MM.1S (cell line): ENCODE data around the gene ABCB9.

Experiments used
- DNase-seq: peaks from one replicate; pipeline ENCODE4 v3.0.0-alpha.2; 2015
- H2AFZ ChIP-seq: fragments of 300-600 bp; sonication (generic); 2 replicates; pipeline ENCODE4 v1.6.0; 2016; ENCODE audit warnings: antibody characterized with exemption, low read length
- H3F3A ChIP-seq: fragments of 300-600 bp; sonication (generic); 2 replicates; pipeline ENCODE4 v1.6.1; 2016; ENCODE audit warnings: mild to moderate bottlenecking, antibody characterized with exemption, low read length, moderate library complexity, mixed read lengths; ENCODE audit not compliant: insufficient read depth
- H3K27ac ChIP-seq: fragments of 300-600 bp; sonication (generic); 2 replicates; pipeline ENCODE4 v1.5.1; 2016; ENCODE audit warnings: mild to moderate bottlenecking, low read length
- H3K27me3 ChIP-seq: fragments of 300-600 bp; sonication (generic); replicated peaks from 2 replicates; pipeline ENCODE4 v1.6.0; 2016; ENCODE audit warnings: low read length; ENCODE audit not compliant: insufficient read depth
- H3K36me3 ChIP-seq: fragments of 300-600 bp; sonication (generic); replicated peaks from 2 replicates; pipeline ENCODE4 v1.6.1; 2016; ENCODE audit warnings: mild to moderate bottlenecking, low read length, mixed read lengths; ENCODE audit not compliant: insufficient read depth
- H3K4me1 ChIP-seq: fragments of 300-600 bp; sonication (generic); 2 replicates; pipeline ENCODE4 v1.6.1; 2016; ENCODE audit warnings: low read length, mixed read lengths
- H3K4me2 ChIP-seq: fragments of 300-600 bp; sonication (generic); 2 replicates; pipeline ENCODE4 v1.6.0; 2016; ENCODE audit warnings: low read depth, low read length
- H3K4me3 ChIP-seq: fragments of 300-600 bp; sonication (generic); 2 replicates; pipeline ENCODE4 v1.5.1; 2016; ENCODE audit warnings: low read length, mixed read lengths
- H3K79me2 ChIP-seq: fragments of 300-600 bp; sonication (generic); 2 replicates; pipeline ENCODE4 v1.6.1; 2016; ENCODE audit warnings: mixed run types, low read length, mixed read lengths
- H3K9ac ChIP-seq: fragments of 300-600 bp; sonication (generic); 2 replicates; pipeline ENCODE4 v1.6.1; 2016; ENCODE audit warnings: low read length, mixed read lengths
- H3K9me2 ChIP-seq: fragments of 300-600 bp; sonication (generic); replicated peaks from 2 replicates; pipeline ENCODE4 v1.6.1; 2016; ENCODE audit warnings: mild to moderate bottlenecking, low read length, mixed read lengths; ENCODE audit not compliant: insufficient read depth
- H3K9me3 ChIP-seq: fragments of 300-600 bp; sonication (generic); replicated peaks from 2 replicates; pipeline ENCODE4 v1.6.1; 2016; ENCODE audit warnings: mild to moderate bottlenecking, low read length, mixed read lengths; ENCODE audit not compliant: insufficient read depth
- H4K20me1 ChIP-seq: fragments of 300-600 bp; sonication (generic); 2 replicates; pipeline ENCODE4 v1.6.1; 2016; ENCODE audit warnings: mild to moderate bottlenecking, low read length, moderate library complexity, mixed read lengths; ENCODE audit not compliant: insufficient read depth
- CTCF ChIP-seq: fragments of 300-600 bp; sonication (generic); IDR thresholded peaks from 2 replicates; pipeline ENCODE4 v1.5.1; 2016; ENCODE audit warnings: antibody characterized with exemption, low read length, mixed read lengths
- EZH2 ChIP-seq: fragments of 300-600 bp; sonication (generic); optimal IDR thresholded peaks from 2 replicates; pipeline ENCODE3; 2017; ENCODE audit warnings: low read depth, mild to moderate bottlenecking, antibody characterized with exemption, low read length, mixed read lengths
- EZH2phosphoT487 ChIP-seq: fragments of 300-600 bp; sonication (generic); IDR thresholded peaks from 2 replicates; pipeline ENCODE4 v1.6.1; 2018; ENCODE audit warnings: antibody characterized with exemption, low read length

Gene ABCB9

DNA sequence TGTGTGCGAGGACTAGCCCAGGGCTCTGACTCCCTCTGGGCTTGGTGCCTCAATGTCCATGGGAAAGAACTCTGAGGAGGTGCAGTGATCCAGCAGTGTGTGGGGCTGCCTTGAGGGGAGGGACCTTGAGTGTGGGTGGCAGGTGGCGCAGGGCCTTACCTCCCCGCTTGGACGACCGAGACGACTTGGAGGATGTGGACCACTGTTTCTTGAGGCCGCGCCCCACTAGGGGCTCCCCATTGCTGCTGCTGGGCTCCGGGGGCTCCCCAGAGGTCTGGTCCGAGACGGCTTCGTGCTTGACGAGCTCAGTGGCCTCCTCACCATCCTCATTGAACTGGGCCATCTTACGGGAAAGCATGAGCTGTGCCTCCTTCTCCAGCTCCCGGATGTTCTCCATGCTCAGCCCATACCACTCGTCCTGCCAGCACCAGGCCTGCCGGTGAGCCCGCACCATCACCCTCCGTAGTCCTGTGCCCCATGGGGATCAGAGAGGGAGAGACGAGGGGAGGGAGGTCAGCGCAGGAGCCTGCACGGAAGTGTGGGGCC lies 38.9 kb upstream of the ABCB9 start:
- DNase-seq = no peak
- no peaks in the 10 kb centered on the region for H3K4me1 ChIP-seq
- H3K36me3 ChIP-seq = no peaks in the 10 kb centered on the region
- H3K79me2 ChIP-seq = no peaks in the 10 kb centered on the region
- H3K4me3 ChIP-seq = no peak overlapping the region
- no peak overlapping the region for H3K4me2 ChIP-seq
- no peaks in the 10 kb centered on the region for H3K9me2 ChIP-seq
- no peaks in the 10 kb centered on the region for H3F3A ChIP-seq
- H3K9me3 ChIP-seq = no peaks in the 10 kb centered on the region
- H2AFZ ChIP-seq = no peak overlapping the region
- H4K20me1 ChIP-seq = no peaks in the 10 kb centered on the region
- H3K27me3 ChIP-seq = no peaks in the 10 kb centered on the region
- no peak overlapping the region for H3K9ac ChIP-seq
- TF ChIP-seq CTCF (no peak), EZH2phosphoT487 (no peak)
- H3K27ac ChIP-seq = no peak overlapping the region

- TF ChIP-seq CTCF (no peak), EZH2 (no peak), EZH2phosphoT487 (no peak)
- no peak overlapping the region for H2AFZ ChIP-seq
- H3K9me2 ChIP-seq = no peaks in the 10 kb centered on the region
- H3K27ac ChIP-seq = no peak overlapping the region
- DNase-seq = no peak
- H3K4me2 ChIP-seq = no peak overlapping the region
- H3F3A ChIP-seq = no peaks in the 10 kb centered on the region
- no peaks in the 10 kb centered on the region for H3K4me1 ChIP-seq
- H3K4me3 ChIP-seq = no peak overlapping the region
- no peaks in the 10 kb centered on the region for H4K20me1 ChIP-seq
- H3K36me3 ChIP-seq = no peaks in the 10 kb centered on the region
- H3K9ac ChIP-seq = no peak overlapping the region
- H3K9me3 ChIP-seq = no peaks in the 10 kb centered on the region
- H3K79me2 ChIP-seq = no peaks in the 10 kb centered on the region
- no peaks in the 10 kb centered on the region for H3K27me3 ChIP-seq
These were observed 38.0 kb upstream of the ABCB9 start for GRCh38 chr12:123004287-123004686.

GRCh38 chr12:123003257-123003656 lies 37.0 kb upstream of the ABCB9 start:
- no peak overlapping the region for H3K4me2 ChIP-seq
- no peaks in the 10 kb centered on the region for H4K20me1 ChIP-seq
- H3K27me3 ChIP-seq = no peaks in the 10 kb centered on the region
- H3K27ac ChIP-seq = no peak overlapping the region
- no peak overlapping the region for H3K4me3 ChIP-seq
- H2AFZ ChIP-seq = no peak overlapping the region
- H3K36me3 ChIP-seq = no peaks in the 10 kb centered on the region
- no peaks in the 10 kb centered on the region for H3K79me2 ChIP-seq
- H3K4me1 ChIP-seq = no peaks in the 10 kb centered on the region
- H3K9ac ChIP-seq = no peak overlapping the region
- TF ChIP-seq EZH2 (no peak), EZH2phosphoT487 (no peak), CTCF (no peak)
- H3K9me3 ChIP-seq = no peaks in the 10 kb centered on the region
- no peak for DNase-seq
- no peaks in the 10 kb centered on the region for H3K9me2 ChIP-seq
- H3F3A ChIP-seq = no peaks in the 10 kb centered on the region
